SKM-1 treated with dmso at 0.1 percent for 144 hours (cell line): ENCODE results near the gene CRYBA1.

Experiments used
- DNase-seq: peaks from one replicate; lab custom pipeline; 2025; ENCODE audit not compliant: unreplicated experiment; lab: John Stamatoyannopoulos, UW

Gene CRYBA1

GRCh38 chr17:29278692-29279091 is 32.0 kb downstream of the CRYBA1 start:
- DNase-seq: no peak

- no peak for DNase-seq
Observed at GRCh38 chr17:29279397-29280070, 32.9 kb downstream of the CRYBA1 start.

- no peak for DNase-seq
Observed at GRCh38 chr17:29283496-29283895, 36.8 kb downstream of the CRYBA1 start.

GRCh38 chr17:29283961-29284360 is 37.3 kb downstream of the CRYBA1 start:
- no peak for DNase-seq

- DNase-seq: no peak
Observed at GRCh38 chr17:29289852-29290251, 43.2 kb downstream of the CRYBA1 start.

GRCh38 chr17:29291163-29291752 is 44.6 kb downstream of the CRYBA1 start:
- DNase-seq: peak; percentile 78

DNA sequence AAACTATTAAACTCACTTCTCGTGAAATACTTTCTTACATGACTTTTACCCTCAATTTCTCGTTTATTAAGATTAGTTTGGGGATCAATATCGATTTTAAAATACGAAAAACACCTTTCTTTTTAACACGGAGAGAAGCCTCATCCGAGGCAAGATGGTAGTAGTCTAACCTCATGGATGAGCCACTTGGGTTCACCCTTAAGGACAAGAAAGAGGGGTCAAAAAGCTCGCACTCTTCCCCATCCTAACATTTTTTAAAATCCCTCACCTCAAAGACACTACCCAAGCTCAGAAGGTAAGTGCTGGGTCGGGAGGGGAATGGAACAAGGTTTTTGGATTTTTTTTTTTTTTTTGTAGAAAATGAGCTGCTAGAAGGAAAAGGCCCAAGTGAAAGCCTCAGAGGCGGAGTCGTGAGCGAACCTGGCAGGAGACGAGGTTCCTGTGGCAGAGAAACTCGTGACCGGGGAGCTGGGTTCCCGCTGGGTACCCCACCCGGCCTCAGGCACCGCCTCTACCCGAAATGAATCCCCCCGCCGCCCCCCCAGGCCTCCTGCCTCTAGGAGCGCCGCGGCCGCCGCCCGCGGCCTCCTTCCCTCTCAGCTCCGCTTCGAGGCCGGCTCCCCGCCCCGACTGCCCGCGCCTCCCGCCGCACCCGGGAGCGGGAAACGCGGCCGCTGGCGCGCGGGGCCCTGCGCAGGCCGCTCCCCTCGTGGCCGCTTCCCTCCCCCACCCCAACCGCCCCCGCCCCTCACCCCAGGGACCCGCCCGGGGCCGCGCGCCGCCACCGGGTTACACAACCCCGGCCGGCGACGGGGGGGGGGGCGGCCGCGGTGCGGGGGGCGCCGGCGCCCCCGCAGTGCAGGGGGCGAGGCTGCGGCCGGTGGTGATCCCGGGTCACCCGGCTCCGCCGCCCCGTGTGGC is 45.7 kb downstream of the CRYBA1 start:
- peak; percentile 23 for DNase-seq

DNA sequence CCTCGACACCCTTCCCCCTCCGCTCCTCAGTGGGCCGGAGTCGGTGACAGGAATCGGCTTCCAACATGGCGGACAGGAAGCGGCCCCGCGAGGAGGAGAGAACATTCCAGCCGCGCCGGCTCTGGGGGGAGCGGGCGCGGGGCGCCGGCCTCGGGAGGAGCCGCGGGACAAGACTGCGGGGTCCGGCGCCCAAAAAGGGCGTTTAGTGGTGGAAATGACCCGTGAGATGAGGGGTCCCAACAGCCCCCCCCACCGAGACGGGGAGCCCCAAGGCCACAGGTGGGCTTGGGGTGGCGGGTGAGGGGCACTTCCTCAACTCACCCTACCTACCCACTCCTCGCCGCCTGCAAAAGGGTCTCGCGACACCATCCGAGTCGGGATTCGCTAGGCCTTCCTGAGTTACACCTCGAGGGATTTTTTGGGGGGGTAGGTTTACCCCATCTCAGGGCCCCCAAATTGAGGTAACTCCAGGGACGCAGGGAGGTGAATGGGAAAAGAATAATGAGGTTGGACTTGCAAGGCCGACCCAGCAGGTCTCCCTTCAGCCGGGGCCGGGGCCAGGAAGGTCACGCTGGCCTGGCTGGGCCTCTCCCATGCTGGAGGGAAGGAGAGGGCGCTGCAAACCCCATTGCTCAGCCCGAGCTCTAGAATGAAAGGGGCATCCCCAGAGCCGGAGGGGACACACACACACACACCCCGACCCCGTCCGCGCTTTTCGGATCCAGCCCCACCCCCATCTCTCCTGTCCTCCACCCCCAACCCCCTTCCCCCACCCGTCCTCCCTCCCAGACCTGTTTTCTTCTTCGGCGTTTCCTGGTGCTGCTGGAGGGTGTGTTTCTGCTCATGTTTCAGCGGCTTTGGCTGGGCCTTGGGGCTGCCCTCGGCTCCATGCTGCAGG is 46.6 kb downstream of the CRYBA1 start:
- DNase-seq: no peak

DNA sequence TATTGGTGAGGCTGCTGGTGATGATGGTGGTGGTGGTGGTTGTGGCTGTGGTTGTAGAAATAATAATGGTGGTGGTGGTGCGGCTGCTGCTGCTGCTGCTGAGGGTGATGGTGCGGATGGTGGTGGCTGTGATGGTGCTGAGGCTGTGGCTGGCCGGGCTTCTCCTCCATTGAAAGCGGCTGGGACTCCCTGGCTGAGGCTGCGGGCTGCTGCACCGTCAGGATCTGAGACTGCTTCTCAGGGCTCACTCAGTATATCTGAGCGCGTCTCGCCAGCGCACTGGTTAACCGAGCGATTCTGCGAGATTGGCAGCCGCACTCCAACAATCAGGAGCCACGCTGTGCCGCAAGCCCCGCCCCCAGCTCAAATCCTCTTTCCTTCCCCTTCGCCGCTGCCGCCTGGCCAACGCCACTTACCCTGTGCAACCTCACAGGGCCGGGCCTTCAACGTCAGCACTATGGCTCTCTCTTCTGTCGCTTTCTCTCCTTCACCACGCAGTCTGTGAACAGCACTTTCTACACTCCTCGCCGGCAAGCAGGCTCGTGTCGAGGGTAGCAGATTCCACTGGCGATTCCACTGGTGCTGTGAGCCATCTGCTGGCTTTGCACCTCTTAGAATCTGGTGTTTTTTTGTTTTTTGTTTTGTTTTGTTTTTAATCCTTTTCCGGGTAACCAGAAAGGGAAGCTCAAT is 47.4 kb downstream of the CRYBA1 start, which contains the start of gene NUFIP2:
NUFIP2 (minus strand) TSS at position 259 of the 690 bp plus-strand sequence; CDS start at position 170, 89 bp downstream.
- DNase-seq: peak; percentile 98

DNA sequence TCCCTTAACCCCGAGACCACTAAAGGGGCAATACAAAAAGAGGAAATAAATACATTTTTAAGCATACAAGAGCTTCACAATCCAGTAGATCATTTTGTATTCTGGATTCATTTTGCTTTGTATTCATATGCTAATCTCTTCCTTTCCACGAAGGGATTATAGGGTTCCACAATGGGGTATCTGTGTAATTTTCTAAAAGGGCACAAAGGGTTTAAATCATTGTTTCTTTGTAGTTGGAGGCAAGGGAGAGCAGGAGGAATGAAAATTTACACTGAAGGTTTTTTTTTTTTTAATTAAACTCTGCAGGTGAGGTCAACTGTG is 47.9 kb downstream of the CRYBA1 start:
- no peak for DNase-seq

- DNase-seq: no peak
Observed at GRCh38 chr17:29295420-29295819, 48.8 kb downstream of the CRYBA1 start.

DNA sequence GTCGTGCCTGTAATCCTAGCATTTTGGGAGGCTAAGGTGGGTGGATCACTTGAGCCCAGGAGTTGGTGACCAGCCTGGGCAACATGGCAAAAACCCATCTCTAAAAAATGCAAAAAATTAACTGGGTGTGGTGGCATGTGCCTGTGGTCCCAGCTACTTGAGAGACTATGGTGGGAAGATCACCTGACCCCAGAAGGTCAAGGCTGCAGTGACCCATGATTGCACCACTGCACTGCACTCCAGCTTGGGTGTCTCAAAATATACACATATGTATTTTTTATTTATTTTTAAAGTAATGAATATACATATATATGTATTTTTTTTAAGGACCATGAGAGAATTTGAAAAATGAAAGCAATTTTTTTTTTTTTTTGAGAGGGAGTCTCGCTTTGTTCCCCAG is 52.4 kb downstream of the CRYBA1 start:
- no peak for DNase-seq

GRCh38 chr17:29303386-29303785 is 56.7 kb downstream of the CRYBA1 start:
- DNase-seq: no peak
